A549 (cell line): ENCODE results near the gene TMEM121B.

Source experiments
- MAFK ChIP-seq: fragments of 450-650 bp; IDR thresholded peaks from 2 replicates; pipeline ENCODE4 v1.6.1; 2014; ENCODE audit not compliant: partially characterized antibody
- RAD21 ChIP-seq, 2 experiments: fragments of >200 bp in 1 of 2; sonication (Bioruptor Twin) in 1 of 2; formaldehyde crosslinking in 1 of 2; IDR thresholded peaks in 1 of 2; conservative IDR thresholded peaks in 1 of 2; 2 replicates in 1 of 2; 3 replicates in 1 of 2; pipeline ENCODE4 v1.6.1; 2012 to 2018; ENCODE audit warnings: inconsistent platforms in 1 of 2
- TF ChIP-seq, protein P1 (sequence below): fragments of >200 bp; sonication (Bioruptor Twin); formaldehyde crosslinking; IDR thresholded peaks from 3 replicates; pipeline ENCODE4 v1.6.1; 2016
- TF ChIP-seq, protein P2 (sequence below): fragments of >200 bp; sonication (Bioruptor Twin); formaldehyde crosslinking; IDR thresholded peaks from 3 replicates; pipeline ENCODE4 v1.5.1; 2016

DNA sequence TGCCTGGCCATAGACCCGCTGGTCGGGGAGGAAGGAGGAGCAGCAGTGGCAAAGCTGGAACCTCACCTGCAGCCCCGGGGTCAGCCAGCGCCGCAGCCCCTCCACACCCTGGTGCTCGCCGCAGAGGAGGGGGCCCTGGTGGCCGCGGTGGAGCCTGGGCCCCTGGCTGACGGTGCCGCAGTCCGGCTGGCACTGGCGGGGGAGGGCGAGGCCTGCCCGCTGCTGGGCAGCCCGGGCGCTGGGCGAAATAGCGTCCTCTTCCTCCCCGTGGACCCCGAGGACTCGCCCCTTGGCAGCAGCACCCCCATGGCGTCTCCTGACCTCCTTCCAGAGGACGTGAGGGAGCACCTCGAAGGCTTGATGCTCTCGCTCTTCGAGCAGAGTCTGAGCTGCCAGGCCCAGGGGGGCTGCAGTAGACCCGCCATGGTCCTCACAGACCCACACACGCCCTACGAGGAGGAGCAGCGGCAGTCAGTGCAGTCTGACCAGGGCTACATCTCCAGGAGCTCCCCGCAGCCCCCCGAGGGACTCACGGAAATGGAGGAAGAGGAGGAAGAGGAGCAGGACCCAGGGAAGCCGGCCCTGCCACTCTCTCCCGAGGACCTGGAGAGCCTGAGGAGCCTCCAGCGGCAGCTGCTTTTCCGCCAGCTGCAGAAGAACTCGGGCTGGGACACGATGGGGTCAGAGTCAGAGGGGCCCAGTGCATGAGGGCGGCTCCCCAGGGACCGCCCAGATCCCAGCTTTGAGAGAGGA lies 11.9 kb downstream of the TMEM121B start:
- TF ChIP-seq MAFK = no peak
- no peak for TF ChIP-seq RAD21 (conservative IDR thresholded peaks at IDR 0.05 in 1 of 2, IDR thresholded peaks at IDR 0.05 in 1 of 2)
- TF ChIP-seq, protein P1, sequence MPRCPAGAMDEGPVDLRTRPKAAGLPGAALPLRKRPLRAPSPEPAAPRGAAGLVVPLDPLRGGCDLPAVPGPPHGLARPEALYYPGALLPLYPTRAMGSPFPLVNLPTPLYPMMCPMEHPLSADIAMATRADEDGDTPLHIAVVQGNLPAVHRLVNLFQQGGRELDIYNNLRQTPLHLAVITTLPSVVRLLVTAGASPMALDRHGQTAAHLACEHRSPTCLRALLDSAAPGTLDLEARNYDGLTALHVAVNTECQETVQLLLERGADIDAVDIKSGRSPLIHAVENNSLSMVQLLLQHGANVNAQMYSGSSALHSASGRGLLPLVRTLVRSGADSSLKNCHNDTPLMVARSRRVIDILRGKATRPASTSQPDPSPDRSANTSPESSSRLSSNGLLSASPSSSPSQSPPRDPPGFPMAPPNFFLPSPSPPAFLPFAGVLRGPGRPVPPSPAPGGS = no peak
- TF ChIP-seq, protein P2, sequence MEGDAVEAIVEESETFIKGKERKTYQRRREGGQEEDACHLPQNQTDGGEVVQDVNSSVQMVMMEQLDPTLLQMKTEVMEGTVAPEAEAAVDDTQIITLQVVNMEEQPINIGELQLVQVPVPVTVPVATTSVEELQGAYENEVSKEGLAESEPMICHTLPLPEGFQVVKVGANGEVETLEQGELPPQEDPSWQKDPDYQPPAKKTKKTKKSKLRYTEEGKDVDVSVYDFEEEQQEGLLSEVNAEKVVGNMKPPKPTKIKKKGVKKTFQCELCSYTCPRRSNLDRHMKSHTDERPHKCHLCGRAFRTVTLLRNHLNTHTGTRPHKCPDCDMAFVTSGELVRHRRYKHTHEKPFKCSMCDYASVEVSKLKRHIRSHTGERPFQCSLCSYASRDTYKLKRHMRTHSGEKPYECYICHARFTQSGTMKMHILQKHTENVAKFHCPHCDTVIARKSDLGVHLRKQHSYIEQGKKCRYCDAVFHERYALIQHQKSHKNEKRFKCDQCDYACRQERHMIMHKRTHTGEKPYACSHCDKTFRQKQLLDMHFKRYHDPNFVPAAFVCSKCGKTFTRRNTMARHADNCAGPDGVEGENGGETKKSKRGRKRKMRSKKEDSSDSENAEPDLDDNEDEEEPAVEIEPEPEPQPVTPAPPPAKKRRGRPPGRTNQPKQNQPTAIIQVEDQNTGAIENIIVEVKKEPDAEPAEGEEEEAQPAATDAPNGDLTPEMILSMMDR = no peak
